OCI-LY1 (cell line): ENCODE measurements around the gene GCM1.
"Not testable (repeated sequence)": the region's sequence is repeated elsewhere in the genome, so short reads cannot be mapped to it uniquely, and the experiment has no call there.

Source experiments
- H2AFZ ChIP-seq: fragments of 200-600 bp; sonication (generic), shearing (Covaris generic); 2 replicates; pipeline ENCODE4 v1.6.0; 2014; ENCODE audit warnings: antibody characterized with exemption, mild to moderate bottlenecking, low read length
- H3F3A ChIP-seq: fragments of 200-600 bp; sonication (generic), shearing (Covaris generic); 2 replicates; pipeline ENCODE4 v1.6.0; 2014; ENCODE audit warnings: mild to moderate bottlenecking, antibody characterized with exemption, low read length, moderate library complexity; ENCODE audit not compliant: insufficient read depth
- H3K27ac ChIP-seq: fragments of 200-600 bp; sonication (generic); 2 replicates; pipeline ENCODE4 v1.5.1; 2014; ENCODE audit warnings: low read length, mixed run types, mild to moderate bottlenecking, low read depth; ENCODE audit not compliant: poor library complexity, severe bottlenecking
- H3K27me3 ChIP-seq: fragments of 200-600 bp; sonication (generic); 2 replicates; pipeline ENCODE4 v1.6.0; 2014; ENCODE audit warnings: antibody characterized with exemption, mild to moderate bottlenecking, low read length, moderate library complexity; ENCODE audit not compliant: insufficient read depth
- H3K36me3 ChIP-seq: fragments of 200-600 bp; sonication (generic); 2 replicates; pipeline ENCODE4 v1.6.1; 2014; ENCODE audit warnings: mild to moderate bottlenecking, antibody characterized with exemption, low read length, moderate library complexity, mixed read lengths; ENCODE audit not compliant: insufficient read depth
- H3K4me1 ChIP-seq: fragments of 200-600 bp; sonication (generic); 2 replicates; pipeline ENCODE4 v1.5.1; 2014; ENCODE audit warnings: mild to moderate bottlenecking, low read length, moderate library complexity; ENCODE audit not compliant: insufficient read depth, severe bottlenecking
- H3K4me2 ChIP-seq: fragments of 200-600 bp; sonication (generic), shearing (Covaris generic); 2 replicates; pipeline ENCODE4 v1.6.1; 2014; ENCODE audit warnings: low read length
- H3K4me3 ChIP-seq: fragments of 200-600 bp; sonication (generic); 2 replicates; pipeline ENCODE4 v1.5.1; 2014; ENCODE audit warnings: low read length, low read depth, mild to moderate bottlenecking, mixed read lengths; ENCODE audit not compliant: poor library complexity, severe bottlenecking
- H3K79me2 ChIP-seq: fragments of 200-600 bp; shearing (Covaris generic); 2 replicates; pipeline ENCODE4 v1.6.1; 2016; ENCODE audit warnings: mixed run types, low read length, mixed read lengths; ENCODE audit not compliant: insufficient read depth
- H3K9ac ChIP-seq: fragments of 200-600 bp; sonication (generic), shearing (Covaris generic); 2 replicates; pipeline ENCODE4 v1.6.1; 2014; ENCODE audit warnings: mild to moderate bottlenecking, low read length, mixed read lengths
- H3K9me2 ChIP-seq: fragments of 200-600 bp; sonication (generic), shearing (Covaris generic); 2 replicates; pipeline ENCODE4 v1.6.1; 2014; ENCODE audit warnings: low read depth, mild to moderate bottlenecking, low read length, mixed read lengths
- H3K9me3 ChIP-seq: fragments of 200-600 bp; shearing (Covaris generic); 2 replicates; pipeline ENCODE4 v1.6.1; 2014; ENCODE audit warnings: low read length, mixed read lengths
- H4K20me1 ChIP-seq: fragments of 200-600 bp; sonication (generic), shearing (Covaris generic); 2 replicates; pipeline ENCODE4 v1.6.0; 2016; ENCODE audit warnings: mild to moderate bottlenecking, low read length; ENCODE audit not compliant: insufficient read depth
- EZH2 ChIP-seq: fragments of 200-600 bp; sonication (generic), shearing (Covaris generic); IDR thresholded peaks from 2 replicates; pipeline ENCODE4 v1.8.0; 2017; ENCODE audit warnings: borderline replicate concordance, mixed run types, mild to moderate bottlenecking, antibody characterized with exemption, low read length, moderate library complexity, mixed read lengths
- TF ChIP-seq, protein P1 (sequence below): fragments of 200-600 bp; sonication (generic), shearing (Covaris generic); IDR thresholded peaks from 2 replicates; pipeline ENCODE4 v1.5.1; 2017; ENCODE audit warnings: mild to moderate bottlenecking, antibody characterized with exemption, low read length, moderate library complexity, mixed read lengths

The GCM1 gene

DNA sequence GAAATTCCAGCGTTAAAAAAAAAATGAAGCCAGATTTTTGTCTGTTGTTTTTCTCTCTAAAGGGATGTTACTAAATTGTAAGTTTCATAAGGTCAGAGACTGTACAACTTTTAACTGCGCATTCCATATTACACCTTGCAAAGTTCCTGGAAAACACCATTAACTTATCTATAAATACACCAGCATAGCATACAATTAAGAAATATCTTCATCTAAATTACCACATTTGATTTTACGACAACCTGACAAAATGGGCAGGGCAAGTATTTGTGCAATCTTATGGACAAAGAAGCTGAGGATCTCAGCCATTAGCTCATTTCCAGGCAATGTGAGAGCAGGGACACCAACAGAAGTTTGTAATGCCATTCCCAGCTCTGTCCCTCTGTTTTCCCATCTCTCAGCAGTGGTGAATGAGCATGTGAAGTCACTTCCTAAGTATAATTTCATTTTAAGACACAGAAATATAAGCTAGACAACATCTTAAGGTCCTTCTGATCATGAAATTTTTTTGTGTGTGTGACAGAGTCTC lies 12.9 kb upstream of the GCM1 start:
- H4K20me1 ChIP-seq = no peaks in the 10 kb centered on the region
- H3K4me3 ChIP-seq = no peak overlapping the region
- no peaks in the 10 kb centered on the region for H3F3A ChIP-seq
- no peak for TF ChIP-seq EZH2
- TF ChIP-seq, protein P1, sequence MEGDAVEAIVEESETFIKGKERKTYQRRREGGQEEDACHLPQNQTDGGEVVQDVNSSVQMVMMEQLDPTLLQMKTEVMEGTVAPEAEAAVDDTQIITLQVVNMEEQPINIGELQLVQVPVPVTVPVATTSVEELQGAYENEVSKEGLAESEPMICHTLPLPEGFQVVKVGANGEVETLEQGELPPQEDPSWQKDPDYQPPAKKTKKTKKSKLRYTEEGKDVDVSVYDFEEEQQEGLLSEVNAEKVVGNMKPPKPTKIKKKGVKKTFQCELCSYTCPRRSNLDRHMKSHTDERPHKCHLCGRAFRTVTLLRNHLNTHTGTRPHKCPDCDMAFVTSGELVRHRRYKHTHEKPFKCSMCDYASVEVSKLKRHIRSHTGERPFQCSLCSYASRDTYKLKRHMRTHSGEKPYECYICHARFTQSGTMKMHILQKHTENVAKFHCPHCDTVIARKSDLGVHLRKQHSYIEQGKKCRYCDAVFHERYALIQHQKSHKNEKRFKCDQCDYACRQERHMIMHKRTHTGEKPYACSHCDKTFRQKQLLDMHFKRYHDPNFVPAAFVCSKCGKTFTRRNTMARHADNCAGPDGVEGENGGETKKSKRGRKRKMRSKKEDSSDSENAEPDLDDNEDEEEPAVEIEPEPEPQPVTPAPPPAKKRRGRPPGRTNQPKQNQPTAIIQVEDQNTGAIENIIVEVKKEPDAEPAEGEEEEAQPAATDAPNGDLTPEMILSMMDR = no peak
- H3K36me3 ChIP-seq = no peaks in the 10 kb centered on the region; the same call in 1 of the 2 replicates
- H3K4me2 ChIP-seq = no peak overlapping the region
- no peaks in the 10 kb centered on the region for H3K79me2 ChIP-seq
- no peak overlapping the region for H3K9ac ChIP-seq
- no peaks in the 10 kb centered on the region for H3K9me2 ChIP-seq
- no peaks in the 10 kb centered on the region for H3K27me3 ChIP-seq
- no peak overlapping the region for H2AFZ ChIP-seq
- H3K27ac ChIP-seq = no peak overlapping the region
- H3K4me1 ChIP-seq = no peaks in the 10 kb centered on the region
- no peaks in the 10 kb centered on the region; the same call in 1 of the 2 replicates for H3K9me3 ChIP-seq

DNA sequence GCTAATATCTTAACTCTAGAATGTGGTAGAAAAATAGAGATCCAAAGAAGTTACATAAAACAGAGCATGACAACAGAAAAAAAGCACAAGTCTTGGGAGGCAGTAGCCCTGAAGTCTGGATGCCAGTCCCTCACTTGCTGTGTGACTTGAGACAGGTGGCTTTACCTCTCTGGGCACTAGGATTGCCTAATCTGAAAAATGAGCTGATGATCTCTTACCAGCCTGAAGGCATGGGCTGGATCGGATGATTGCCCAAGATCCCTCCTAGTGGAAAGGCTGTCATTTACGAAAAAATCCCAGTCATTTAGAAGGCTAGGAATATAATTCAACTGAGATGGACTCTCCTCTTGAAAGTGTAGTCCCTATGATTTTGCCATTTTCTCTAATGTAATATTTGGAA lies 10.9 kb upstream of the GCM1 start:
- Histone ChIP-seq H3K9me3 (no peaks in the 10 kb centered on the region; the same call in 1 of the 2 replicates), H3K4me2 (no peak overlapping the region), H3K36me3 (no peaks in the 10 kb centered on the region; the same call in 1 of the 2 replicates), H4K20me1 (no peaks in the 10 kb centered on the region), H2AFZ (no peak overlapping the region), H3K4me3 (no peak overlapping the region), H3K27me3 (no peaks in the 10 kb centered on the region), H3K79me2 (no peaks in the 10 kb centered on the region), H3K4me1 (no peaks in the 10 kb centered on the region), H3K9me2 (no peaks in the 10 kb centered on the region), H3F3A (no peaks in the 10 kb centered on the region), H3K27ac (no peak overlapping the region), H3K9ac (no peak overlapping the region)
- no peak for TF ChIP-seq EZH2
- TF ChIP-seq, protein P1 = no peak

DNA sequence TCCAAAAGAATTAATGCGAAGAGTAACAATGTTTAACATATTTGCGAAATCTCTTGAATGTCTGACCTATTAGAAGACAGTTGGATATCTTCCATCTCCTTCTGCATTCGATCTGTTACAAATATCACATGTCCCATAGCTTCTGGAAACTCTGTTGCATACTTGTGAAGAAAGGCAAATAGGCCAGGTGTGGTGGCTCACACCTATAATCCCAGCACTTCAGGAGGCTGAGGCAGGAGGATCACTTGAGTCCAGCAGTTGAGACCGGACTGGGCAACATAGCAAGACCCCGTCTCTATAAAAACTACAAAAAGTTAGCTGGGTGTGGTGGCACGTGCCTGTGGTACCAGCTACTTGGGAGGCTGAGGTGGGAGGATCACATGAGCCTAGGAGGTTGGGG lies 9.4 kb upstream of the GCM1 start:
- not testable (repeated sequence) for H3K4me1 ChIP-seq, H3K27me3 ChIP-seq, H3K9ac ChIP-seq, H3F3A ChIP-seq, H3K79me2 ChIP-seq, H3K4me2 ChIP-seq, H3K4me3 ChIP-seq, H2AFZ ChIP-seq, H4K20me1 ChIP-seq, H3K36me3 ChIP-seq, H3K9me2 ChIP-seq, H3K27ac ChIP-seq, H3K9me3 ChIP-seq

DNA sequence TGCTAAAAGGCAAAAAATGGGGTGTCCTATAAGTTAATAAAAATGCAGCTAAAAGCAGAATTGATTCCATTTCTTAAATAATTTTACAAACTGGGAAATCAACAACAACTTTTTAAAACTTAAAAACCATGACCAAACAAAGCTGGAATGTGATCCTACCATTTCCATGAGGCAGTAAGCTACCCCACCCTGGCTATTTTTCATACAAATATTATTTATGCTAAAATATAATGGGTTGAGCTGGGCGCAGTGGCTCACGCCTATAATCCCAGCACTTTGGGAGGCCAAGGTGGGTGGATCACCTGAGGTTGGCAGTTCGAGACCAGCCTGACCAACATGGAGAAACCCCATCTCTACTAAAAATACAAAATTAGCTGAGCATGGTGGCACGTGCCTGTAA lies 6.6 kb upstream of the GCM1 start:
- not testable (repeated sequence) for H3F3A ChIP-seq, H3K4me2 ChIP-seq, H3K4me3 ChIP-seq, H3K27me3 ChIP-seq, H3K9ac ChIP-seq, H4K20me1 ChIP-seq, H3K27ac ChIP-seq, H2AFZ ChIP-seq, H3K9me3 ChIP-seq, H3K79me2 ChIP-seq, H3K9me2 ChIP-seq, H3K4me1 ChIP-seq, H3K36me3 ChIP-seq
